Measurements from ENCODE around the gene H2BW2. TPM values are rescaled to one million over a fixed set of nuclear protein-coding genes. Genes with fewer than 3 reads are reported as not detected.
"Not testable (repeated sequence)": the region's sequence is repeated elsewhere in the genome, so short reads cannot be mapped to it uniquely, and the experiment has no call there.

H2BW2 gene
- total RNA-seq (2014; rRNA removed) = not detected in 2 replicates
- not detected for polyA plus RNA-seq (2012)

DNA sequence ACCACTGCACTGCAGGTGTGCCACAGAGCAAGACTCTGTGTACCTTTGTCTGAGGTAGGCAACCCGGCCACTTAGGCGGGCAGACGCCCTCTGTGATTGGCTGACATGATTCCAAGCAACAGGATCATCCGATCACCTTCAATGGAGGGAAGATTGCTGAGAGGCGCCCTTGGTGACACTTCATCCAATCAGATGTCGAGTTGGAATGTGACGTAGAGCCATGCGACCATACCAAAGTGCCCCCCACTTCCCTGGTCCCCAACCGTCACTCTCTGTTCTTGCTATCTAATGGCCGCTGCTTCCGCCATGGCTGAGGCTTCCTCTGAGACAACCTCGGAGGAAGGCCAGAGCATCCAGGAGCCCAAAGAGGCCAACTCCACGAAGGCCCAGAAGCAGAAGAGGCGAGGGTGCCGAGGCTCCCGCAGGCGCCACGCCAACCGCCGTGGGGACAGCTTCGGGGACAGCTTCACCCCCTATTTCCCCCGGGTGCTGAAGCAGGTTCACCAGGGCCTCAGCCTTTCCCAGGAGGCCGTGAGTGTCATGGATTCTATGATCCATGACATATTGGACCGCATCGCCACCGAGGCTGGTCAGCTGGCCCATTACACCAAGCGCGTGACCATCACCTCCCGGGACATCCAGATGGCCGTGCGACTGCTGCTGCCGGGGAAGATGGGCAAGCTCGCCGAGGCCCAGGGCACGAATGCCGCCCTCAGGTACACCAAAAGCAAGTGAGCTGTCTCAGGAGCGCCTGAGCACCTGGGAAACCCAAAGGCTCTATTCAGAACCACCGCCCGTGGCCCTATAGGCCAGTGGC lies at the start of gene H2BW2:
H2BW2 (plus strand) TSS at position 268 of the 817 bp plus-strand sequence; CDS start at position 307, 39 bp downstream.
- no peak for DNase-seq (ENCODE audit: low read depth)

DNA sequence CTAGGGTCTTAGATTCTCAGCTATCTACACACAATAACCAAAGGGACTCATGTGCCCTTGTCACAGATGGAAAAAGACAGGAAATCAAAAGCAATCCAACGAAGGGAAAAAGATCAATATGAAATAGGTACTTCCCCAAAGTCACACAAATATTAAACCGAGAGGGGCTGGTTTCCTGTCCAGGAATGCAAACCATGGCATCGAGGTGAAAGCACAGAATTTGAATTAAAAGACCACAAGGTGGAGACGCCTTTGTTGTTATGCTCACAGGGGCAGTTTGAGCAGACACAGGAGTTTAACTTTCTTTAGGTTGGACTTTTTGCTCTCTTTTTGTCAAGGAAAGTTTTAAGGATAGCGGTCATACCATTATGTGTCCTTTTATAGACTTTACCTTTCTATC lies 40.5 kb upstream of the H2BW2 start:
- no peak for DNase-seq (ENCODE audit: low read depth)

DNA sequence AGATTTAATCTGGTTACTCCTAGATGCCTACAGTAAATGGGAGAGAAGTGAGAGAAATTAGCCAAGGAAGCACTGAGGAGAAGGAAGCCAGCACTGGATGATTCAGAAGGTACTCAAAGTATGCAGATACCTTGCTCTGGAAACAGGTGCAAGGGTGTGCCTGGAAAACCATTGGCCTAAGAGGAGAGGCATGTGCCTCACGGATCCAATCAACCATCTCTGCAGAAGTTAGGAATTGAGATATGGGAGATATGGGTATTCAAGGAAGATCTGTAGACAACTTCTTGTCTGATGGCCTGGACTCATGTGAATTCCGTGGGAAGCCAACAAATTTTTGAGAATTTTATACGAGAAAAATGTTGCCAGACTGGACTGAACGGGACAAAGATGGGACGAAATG lies 30.9 kb upstream of the H2BW2 start:
- DNase-seq (ENCODE audit: low read depth) = no peak

DNA sequence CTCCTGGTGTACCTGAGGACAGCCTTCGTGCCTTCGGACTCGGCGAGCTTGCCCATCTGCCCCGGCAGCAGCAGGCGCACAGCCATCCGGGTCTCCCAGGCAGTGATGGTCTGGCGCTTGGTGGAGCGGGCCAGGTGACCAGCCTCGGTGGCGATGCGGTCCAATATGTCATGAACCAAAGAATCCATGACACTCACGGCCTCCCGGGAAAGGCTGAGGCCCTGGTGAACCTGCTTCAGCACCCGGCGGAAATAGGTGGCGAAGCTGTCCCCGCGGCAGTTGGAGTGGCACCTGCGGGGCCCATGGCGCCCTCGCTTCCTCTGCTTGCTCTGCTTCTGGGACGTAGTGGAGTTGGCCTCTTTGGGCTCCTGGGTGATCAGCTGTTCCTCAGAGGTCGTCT lies 26.6 kb upstream of the H2BW2 start:
- no peak for DNase-seq (ENCODE audit: low read depth)

DNA sequence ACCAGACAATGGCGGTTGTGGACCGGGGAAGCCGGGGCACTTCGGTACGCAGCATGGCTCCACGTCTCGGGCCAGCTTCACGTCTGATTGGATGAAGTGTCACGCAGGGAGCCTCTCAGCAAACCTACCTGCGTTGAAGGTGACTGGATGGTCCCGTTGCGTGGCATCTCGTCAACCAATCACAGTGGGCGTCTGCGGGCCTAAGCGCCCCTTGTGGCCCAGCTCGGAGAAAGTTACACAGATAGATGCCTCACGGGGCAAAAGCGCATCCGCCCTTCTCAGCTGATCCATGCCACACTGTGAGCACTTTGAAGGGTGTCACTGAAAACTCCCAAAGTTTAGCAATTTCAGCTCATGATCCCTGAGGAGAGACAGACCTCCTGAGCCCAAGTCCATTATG lies 26.1 kb upstream of the H2BW2 start, which contains the start of gene H2BW1:
H2BW1 (minus strand) TSS at position 103 of the 400 bp plus-strand sequence. CDS start 132 bp downstream, outside the sequence.
- DNase-seq (ENCODE audit: low read depth) = no peak

DNA sequence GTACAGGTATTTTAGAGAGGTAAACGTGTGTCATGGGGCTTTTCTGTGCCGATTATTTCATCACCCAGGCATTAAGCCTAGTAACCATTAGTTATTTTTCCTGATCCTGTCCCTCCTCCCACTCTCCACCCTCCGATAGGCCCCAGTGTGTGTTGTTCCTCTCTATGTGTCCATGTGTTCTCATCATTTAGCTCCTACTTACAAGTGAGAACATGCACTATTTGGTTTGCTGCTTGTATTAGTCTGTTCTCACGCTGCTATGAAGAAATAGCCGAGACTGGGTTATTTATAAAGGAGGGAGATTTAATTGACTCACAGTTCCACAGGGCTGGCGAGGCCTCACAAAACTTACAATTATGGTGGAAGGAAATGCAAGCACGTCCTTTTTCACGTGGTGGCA lies 24.2 kb upstream of the H2BW2 start:
- not testable (repeated sequence) for DNase-seq (ENCODE audit: low read depth)

DNA sequence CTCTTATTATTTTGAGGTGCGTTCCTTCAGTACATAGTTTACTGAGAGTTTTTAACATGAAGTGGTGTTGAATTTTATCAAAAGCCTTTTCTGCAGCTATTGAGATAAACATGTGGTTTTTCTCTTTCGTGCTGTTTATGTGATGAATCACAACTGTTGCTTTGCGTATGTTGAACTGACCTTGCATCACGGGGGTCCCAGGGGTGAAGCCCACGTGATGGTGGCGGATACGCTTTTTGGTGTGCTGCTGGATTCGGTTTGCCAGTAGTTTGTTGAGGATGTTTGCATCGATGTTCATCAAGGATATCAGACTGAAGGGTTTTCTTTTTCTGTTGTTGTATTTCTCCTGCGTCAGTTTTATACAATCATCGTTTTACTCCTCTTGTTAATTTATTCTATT lies 21.6 kb upstream of the H2BW2 start:
- DNase-seq (ENCODE audit: low read depth) = peak; percentile 8

DNA sequence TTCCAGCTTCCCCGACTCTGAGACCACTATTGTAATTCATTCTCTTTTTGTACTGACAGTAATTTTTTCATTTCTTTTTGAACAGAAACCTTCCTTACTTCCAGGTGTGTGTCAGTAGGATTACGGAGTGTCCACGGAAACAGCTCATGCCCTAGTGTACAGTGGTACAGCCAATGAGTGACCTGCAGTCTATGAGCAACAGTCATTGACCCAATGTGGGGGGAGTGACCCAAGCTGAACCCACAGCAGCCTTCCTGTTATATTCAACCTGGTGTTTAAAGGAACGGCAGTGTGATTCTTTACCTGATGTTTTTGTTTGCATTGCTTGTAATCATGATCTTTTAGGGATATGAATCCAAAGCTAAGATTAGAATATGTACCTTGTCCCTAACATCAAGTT lies 1.2 kb downstream of the H2BW2 start:
- no peak for DNase-seq (ENCODE audit: low read depth)

DNA sequence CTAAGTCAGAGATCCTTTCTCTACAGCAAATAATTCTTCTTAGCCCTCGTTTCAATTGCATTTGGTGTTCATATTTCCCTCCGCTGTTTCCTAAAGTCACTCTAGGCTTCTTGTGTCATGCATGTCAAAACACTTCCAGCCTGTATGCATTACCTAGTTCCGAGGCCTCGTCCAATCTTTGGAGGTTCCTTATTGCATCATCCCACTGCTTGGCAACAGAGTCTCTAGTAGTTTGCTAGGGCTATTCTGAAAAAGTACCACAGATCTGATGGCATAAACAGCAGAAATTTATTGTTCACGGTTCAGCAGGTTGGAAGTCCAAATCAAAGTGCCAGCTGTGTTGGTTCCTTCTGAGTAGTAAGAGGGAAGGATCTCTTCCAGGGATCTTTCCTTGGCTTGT lies 5.9 kb downstream of the H2BW2 start:
- DNase-seq (ENCODE audit: low read depth) = no peak

DNA sequence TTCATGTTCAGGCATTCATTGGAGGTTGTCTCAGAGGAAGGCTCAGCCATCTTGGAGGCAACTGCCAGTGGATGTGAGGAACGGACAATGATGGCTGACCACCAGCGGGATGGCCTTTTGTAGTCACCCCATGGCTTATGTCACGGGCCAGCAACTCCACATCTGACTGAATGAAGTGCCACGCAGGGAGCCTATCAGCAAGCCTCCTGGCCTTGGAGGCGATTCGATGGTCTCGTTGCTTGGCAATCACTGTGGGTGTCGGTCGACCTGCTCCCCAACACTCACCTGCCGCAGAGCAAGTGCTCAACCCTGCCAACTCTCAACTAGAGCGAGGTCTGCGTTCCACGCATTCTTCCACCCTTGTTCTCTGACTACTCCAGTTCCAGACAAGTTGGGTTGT lies 7.4 kb downstream of the H2BW2 start:
- no peak for DNase-seq (ENCODE audit: low read depth)

DNA sequence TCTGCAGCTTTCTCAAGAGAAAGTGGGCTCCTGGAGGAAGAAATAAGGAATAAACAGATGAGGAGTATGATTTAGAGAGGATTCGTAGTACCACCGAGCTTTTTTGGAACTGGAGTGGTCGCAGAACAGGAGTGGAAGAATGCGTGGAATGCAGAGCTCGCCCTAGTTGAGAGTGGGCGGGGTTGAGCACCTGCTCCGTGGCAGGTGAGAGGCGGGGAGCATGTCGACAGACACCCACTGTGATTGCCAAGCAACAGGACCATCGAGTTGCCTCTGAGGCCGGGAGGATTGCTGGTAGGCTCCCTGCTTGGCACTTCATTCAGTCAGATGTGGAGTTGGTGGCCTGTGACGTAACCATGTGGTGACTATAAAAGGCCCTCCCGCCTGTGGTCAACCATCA lies 15.2 kb downstream of the H2BW2 start:
- not testable (repeated sequence) for DNase-seq (ENCODE audit: low read depth)

DNA sequence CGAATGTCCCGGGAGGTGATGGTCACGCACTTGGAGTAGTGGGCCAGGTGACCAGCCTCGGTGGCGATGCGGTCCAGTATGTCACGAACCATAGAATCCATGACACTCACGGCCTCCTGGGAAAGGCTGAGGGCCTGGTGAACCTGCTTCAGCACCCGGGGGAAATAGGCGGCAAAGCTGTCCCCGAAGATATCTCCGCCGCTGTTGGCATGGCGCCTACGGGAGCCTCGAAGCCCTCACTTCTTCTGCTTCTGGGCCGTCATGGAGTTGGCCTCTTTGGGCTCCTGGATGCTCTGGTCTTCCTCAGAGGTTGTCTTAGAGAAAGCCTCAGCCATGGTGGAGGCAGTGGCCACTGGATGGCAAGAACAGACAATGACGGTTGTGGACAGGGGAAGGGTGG lies 22.9 kb downstream of the H2BW2 start:
- DNase-seq (ENCODE audit: low read depth) = not testable (repeated sequence)

DNA sequence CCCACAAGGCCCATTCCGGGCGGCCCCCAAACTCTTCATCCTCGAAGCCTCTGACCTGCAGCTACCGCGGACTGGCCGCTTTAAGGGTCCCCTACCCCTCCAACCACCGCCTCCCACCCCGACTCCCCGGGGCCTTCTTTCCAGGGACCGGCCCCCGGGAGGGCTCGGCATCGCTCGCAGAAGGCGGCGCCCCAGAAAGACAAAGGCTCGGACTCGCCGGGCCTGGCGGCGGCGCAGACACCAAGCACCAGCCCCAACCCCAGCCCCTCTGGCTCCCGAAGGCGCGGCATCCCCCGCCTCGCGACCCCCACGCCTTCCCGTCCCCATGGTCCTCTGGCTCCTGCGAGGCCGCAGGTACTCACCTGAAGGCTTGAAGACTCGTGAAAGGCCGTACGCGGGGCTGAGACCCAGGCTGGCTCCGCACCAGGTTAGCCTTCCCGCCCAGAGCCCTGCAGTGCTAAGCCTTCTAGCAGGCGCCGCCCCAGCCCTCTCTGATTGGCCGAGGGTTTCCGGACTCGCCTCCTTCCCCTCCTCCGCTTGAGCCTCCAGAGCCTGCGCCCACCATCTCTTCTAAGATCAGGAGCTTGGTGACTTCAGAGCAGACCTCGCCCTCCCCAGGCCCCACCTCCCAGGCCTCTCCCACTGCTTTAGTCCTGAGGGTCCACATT lies 36.2 kb downstream of the H2BW2 start, which contains the start of gene TMSB15C:
TMSB15C (minus strand) TSS at position 459 of the 668 bp plus-strand sequence.
- DNase-seq (ENCODE audit: low read depth) = not testable (repeated sequence)

DNA sequence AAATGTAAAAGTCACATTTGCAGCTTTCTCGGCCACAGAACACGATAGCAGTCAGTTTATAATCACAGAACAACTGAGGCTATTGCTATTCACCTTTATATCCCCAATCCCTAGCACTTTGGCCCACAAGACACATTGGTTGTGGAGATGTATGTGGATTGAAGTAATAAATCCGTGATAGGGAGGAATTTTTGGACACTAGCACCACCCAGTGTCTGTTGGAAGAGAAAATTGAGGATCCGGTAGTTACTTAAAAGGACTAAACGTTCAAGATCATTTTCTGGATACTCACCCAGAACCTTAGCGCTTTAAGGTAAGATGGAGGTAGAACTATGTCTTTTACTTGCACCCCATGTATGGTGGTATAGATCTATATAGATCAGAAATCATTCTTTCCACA lies 38.1 kb downstream of the H2BW2 start:
- DNase-seq (ENCODE audit: low read depth) = not testable (repeated sequence)

DNA sequence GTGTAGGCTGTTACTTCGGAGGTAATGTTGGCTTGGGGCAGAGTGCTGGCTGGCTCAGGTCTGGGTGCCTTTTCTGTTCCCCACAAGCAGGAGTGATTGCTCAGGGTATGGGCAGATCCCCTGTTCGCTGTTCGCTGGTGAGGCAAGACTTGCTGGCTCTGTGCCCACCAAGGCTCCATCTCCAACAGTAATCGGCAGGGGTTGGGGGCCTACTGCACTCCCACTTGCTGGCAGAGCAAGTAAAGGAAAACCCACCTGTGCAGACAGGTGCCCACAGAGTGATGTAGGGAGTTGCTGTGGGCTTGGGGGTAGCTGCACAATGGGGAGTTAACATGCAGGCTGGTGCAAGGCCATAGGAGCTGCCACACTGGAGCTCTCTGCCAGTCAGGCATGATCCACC lies 44.3 kb downstream of the H2BW2 start:
- DNase-seq (ENCODE audit: low read depth) = no peak

DNA sequence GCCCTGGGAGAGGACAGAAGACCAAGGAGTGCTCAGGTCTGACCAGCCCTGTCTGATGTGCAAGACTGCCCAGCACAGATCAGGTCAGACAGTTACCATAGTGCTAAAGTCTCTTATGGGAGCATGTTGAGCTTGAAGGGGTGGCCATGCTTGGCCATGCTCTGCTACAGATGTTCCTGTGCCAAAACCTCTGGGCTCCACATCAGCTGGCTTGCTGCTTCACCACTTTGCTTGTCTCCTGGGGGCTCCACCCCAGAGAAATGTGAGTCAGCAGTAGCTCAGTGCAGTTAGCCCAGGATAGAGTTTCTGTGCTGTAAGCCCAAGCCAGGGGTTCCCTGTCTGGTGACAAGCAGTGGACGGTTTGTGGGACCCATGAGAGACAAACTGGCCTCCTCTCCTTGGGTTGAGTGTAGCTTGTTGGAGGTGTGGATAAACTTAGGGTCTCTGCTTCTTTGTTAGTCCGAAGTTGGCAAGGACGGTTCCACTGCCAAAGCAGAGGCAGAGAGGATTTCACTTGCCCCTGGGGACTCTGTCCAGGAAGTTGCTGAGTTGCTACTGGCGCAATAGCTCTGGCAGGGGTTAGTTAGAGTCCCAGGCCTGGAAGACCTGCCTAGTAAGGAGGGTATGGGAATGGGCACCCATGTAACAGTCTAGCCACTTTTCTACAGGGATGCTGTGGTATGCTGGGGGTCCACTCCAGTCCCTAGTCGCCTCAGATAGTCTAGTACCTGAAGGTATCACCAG lies 45.0 kb downstream of the H2BW2 start:
- no peak for DNase-seq (ENCODE audit: low read depth)

DNA sequence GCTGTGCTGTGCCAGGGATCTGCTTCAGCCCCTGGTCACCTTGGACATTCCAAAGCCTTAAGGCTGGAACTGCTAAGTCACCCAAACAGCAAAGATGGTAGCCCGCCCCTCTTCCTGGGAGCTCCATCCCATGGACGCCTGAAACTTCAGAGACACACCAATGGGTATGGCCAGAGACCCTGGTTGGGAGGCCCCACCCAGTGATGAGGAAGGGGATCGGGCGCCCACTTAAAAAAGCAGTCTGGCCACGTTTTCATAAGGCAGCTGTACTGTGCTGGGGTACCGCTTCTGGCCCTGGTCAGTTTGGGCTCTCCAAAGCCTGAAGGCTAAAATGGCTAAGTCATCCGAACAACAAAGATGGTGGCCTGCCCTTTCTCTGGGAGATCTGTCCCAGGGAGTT lies 45.7 kb downstream of the H2BW2 start:
- no peak for DNase-seq (ENCODE audit: low read depth)

DNA sequence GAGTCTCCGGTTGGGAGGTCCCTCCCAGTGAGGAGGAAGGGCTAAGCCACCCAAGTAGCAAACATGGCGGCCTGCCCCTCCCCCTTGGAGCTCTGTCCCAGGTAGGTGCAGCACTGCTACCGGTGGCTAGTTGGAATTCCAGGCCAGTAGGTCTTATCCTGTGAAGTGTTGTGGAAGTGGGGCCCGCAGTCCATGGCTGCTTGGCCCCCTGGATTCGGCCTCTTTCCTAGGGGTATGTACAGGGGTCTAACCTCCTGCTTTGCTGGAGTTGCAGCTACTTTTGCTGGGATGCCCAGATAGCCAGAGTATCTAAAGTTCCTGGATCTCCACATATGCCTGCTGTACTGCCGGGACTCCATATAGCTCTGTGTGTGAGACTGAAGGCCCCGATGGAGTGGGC lies 46.2 kb downstream of the H2BW2 start:
- DNase-seq (ENCODE audit: low read depth) = no peak

Data from LHCN-M2 (cell line).